HG03280 (cell line): ENCODE measurements around the gene FAM186B.

Experiments
- ATAC-seq: cut with Tn5 transposase; IDR thresholded peaks from one replicate; pipeline ENCODE4 v1.9.1; 2021; ENCODE audit warnings: mild to moderate bottlenecking, moderate library complexity; ENCODE audit not compliant: unreplicated experiment

Gene FAM186B

DNA sequence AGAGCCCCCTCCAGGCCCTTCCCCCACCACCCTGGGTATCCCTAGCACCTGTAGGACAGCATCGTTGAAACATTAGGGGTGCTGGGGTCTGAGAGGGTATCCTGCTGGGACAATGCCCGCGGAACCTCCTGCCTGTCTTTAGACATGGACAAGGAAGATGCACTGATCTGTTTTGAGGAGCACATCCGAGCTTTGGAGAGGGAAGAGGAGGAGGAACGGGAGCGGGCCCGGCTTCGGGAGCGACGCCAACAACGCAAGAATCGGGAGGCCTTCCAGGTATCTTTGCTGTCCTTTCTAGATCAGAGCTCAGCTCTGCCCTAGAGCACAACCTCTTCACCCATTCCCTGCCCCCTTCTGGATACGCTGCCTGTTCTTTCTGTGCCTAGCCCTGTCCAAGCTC is 31.1 kb upstream of the FAM186B start:
- ATAC-seq, result no peak

DNA sequence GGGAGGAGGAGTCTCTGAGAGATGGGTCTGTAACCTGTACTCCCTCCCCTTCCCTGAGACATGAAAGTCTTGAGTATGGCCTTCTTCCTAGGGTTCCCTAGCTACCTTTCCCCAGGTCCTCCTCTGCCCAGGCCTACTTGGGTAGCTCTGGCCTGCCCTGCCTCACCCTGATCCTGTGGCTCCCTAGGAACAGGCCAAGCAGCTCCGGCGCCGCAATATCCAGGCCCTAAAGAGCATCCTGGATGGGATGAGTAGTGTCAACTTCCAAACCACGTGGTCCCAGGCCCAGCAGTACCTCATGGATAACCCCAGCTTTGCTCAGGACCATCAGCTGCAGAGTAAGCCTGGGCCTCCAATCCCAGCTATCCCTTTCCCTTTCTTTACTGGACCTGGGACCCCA is 30.2 kb upstream of the FAM186B start:
- no peak for ATAC-seq

DNA sequence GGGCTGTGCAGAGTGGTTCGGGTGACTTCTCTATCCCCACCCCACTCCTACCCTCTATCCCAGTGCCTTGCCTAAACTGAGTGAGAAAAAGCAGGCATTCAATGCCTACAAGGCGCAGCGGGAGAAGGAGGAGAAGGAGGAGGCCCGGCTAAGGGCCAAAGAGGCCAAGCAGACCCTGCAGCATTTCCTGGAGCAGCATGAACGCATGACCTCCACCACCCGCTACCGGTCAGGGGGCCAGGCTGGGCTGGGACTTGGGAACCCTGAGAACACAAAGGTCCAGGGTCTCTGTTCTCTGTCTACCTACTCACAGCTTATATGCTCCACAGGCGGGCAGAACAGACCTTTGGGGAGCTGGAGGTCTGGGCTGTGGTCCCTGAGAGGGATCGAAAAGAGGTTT is 29.6 kb upstream of the FAM186B start:
- ATAC-seq, result no peak

DNA sequence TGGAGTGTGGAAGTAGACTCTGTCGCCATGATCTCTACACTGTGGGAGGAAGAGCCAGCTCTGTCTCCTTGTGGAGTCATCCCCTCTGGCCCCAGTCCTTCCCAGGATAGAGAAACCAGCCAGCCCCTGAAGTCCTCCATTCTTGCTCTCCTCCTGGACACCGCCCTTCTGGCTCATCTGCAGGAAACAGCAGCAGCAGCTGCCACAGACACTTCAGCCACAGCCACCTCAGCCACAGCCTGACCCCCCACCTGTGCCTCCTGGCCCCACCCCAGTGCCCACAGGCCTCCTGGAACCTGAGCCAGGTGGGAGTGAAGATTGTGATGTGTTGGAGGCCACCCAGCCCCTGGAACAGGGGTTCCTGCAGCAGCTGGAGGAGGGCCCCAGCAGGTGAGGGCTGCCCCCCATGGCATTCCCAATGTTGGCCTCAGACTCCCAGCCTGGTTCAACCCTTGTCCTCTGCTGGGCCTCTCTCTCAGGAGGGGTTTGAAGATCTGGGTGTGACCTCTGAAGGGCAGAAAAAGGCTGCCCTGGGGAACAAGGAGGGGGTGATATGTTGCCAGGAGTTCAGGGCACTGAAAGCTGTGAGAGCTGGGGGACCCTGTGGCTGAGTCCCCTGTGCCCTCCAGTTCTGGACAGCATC is 28.4 kb upstream of the FAM186B start:
- no peak for ATAC-seq

DNA sequence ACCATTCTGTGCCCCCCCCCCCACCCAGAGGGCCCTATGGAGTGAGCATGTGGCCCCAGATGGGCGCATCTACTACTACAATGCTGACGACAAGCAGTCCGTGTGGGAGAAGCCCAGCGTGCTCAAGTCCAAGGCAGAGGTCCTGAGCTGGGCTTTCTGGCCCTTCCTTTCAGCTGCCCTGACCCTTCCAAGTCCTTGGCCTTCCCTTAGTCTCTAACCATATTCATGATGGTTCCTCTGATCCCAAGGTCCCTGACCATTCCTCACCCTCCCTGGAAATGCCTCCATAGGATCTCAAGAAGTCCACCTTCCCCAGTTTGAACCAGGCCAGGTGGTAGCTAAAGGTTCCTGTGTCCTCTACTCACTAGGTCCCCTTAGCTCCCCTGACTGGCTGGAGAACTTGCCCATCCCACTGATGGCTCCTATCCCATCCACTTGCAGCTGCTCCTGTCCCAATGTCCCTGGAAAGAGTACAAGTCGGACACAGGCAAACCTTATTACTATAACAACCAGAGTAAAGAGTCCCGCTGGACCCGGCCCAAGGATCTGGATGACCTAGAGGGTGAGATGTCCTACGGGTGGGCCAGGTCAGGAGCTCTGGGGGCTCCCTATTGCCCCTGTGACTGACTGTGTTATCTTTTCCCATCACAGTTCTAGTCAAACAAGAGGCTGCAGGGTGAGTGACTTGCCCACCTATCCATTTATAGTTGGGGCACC is 27.7 kb upstream of the FAM186B start:
- no peak for ATAC-seq

DNA sequence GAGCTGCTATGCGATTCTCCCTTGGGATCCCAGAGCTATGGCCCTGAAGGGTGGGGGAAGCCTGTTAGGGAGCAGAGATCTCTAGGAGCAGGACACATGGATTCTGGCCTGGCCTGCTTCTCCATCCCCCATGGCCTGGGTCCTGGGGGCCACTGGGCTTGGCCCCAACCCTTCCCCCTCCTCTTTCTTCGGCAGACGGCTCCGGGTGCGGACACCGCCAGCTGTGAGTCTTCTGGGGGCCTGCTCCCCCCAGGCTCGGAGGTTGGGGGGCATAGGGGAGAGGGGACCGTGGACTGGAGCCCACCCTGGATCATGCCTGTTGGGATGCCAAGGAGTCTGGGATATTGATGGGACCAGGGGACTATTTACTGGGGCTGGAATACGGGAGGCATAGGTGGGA is 27.0 kb upstream of the FAM186B start:
- no peak for ATAC-seq

DNA sequence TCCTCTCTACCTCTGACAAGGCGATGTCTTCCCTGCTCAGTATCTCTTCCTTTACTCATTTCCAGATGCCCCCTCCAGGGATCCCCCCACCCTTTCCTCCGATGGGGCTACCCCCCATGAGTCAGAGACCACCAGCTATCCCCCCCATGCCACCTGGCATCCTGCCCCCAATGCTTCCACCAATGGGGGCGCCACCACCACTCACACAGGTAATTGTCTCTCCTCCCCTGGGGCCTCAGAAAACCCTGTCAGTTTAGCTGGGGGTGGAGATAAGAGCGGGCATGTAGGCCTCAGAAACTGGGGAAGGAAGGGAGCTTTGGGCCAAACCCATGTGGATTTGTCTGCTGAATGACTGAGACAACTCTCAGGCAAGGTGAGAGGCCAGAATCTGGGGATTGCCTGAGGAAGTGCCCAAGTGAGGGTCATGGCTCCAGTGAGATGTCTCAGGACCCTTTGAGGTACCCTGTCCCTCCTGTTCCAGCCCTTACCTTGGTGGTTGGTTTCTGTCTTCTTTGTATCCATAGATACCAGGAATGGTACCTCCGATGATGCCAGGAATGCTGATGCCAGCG is 26.0 kb upstream of the FAM186B start:
- no peak for ATAC-seq

DNA sequence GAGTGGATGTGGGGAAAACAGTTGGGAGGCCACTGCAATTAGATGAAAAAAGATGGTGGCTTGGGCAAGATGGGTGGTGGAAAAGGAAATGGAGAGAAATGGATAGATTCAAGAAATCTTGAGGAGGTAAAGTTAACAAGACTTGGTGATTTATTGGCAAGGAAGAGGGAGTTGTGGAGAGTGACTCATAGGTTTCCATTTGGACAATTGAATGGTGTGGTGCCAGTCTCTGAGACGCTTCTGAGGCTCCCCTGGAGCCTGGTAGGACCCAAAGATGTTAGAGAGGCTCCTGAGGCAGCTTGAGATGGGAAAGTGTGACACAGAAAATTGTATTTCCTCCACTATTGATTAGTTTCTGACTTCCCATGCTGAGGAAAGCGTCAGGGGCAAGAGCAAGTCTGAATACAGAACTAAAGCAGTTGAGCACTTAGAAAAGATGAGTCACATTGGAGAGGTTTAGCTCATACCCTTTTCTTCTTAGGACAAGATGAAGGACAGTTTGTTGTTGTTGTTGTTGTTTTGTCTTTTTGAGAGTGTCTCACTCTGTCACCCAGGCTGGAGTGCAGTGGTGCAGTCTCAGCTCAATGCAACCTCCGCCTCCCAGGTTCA is 22.4 kb upstream of the FAM186B start:
- ATAC-seq, result no peak

DNA sequence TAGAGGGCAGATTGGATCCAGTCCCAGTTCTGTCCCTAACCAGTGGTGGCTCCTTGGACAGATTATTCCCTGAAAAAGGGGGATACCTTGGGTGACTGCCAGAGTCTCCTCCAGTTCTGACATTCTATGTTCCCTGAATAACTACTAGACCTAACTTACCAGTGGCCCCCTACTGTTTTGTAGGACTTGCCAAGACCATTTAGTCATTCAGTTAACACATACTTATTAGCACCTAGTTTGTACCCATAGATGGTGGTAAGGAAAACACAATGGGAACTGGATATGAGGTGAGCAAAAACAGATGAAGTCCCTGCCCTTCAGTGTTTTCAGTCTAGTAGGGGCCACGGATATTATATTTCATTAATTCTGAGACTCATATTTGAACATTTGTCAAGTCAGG is 21.4 kb upstream of the FAM186B start:
- ATAC-seq, result no peak

DNA sequence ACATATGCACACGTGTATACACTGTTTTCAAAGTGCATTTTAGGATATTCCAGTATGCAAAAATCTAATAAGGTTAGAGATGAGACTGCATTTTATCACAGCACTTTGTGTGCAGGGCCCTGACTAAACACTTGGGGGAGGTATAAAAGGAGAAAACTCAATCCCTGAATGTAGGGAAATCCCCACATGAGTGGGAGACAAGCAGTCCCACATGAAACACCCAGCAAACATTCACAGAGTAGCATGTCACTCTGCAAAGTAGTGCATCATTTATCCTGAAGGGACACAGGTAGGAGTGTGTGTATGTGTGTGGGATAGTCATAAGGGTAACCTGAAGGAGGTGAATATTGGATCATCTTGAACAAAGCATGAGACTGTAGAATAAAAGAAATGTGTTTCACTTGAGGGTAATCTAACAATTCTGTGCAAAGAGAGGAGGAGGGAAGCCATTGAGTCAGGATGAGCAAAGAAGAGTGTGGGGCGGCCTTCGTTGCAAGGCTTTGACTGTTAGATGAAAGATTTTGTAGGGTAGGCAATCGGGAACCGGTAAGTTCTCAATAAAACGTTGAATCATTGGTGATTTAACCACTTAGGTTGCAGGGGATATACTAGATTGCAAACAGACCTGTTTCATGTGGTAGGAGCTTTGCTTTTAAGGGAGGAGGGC is 20.9 kb upstream of the FAM186B start:
- no peak for ATAC-seq

DNA sequence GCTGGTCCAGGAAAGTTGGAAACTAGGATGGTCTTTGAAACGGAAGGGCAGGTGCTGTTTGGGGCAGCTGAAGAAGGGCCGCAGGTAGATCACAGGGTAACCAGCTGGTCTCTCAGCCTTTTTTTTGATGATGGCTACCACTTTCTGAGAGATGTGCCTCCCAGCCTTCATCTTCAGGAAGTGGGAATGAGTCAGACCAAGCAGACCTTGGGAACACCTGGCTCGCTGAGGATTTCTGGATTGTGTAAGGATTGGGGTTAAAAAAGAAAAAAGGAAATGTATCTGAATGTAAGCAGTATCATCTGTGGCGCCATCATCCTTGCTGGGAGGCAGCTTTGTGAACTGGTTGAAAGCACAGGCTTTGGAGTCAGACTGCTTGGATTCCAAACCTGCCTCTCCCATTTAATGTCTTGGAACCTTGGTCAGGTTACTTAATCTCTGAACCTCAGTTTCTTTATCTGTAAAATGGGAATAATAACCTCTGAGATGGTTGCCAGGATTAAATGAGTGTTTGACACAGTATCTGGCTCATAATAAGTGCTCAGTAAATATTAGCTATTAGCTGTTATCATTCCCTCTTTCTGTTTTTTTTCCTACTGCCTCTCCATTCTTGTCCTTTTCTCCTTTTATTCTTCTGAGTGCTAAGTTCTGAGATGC is 19.6 kb upstream of the FAM186B start:
- no peak for ATAC-seq

DNA sequence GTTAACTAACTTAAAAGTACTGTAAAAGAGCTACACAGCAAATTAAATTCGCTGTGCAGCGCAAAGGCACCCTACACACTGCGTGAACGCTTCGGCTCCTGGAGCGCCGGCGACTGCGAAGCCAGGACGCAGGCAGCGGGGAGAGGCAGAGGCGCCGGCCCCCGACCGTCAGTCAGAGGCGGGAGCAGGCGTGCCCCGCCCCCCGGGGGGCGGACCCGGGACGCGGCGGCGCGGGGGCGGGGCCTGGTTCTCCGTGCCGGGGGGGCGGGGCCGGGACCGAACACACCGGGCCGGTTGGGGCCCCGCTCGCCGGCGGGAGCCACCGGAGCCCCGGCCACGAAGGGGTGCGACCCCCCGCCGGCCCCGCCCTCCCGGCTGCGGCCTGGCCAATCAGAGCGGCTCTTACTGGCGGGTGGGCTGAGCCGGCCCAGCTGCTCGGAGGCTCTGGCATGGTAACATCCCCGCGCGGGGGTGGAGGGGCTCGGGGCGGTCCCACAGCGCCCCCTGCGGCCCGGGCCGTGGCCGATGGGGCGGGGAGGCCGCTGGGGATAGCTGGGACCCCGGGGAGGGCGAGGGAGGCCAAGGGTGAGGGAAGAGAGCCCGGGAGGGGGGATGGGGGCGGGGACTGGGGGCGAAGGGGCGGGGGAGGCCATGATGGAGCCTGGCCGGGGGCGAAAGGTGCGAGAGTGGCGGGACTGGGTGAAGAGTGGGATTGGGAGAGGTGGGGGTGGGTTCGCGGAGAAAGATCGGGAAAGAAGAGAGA is 17.9 kb upstream of the FAM186B start, which contains the start of gene PRPF40B:
Gene PRPF40B, plus strand, starts transcription at position 420 of the 763 bp plus-strand sequence. Its CDS starts 30 bp downstream, at position 450.
- peak; percentile 78 for ATAC-seq

DNA sequence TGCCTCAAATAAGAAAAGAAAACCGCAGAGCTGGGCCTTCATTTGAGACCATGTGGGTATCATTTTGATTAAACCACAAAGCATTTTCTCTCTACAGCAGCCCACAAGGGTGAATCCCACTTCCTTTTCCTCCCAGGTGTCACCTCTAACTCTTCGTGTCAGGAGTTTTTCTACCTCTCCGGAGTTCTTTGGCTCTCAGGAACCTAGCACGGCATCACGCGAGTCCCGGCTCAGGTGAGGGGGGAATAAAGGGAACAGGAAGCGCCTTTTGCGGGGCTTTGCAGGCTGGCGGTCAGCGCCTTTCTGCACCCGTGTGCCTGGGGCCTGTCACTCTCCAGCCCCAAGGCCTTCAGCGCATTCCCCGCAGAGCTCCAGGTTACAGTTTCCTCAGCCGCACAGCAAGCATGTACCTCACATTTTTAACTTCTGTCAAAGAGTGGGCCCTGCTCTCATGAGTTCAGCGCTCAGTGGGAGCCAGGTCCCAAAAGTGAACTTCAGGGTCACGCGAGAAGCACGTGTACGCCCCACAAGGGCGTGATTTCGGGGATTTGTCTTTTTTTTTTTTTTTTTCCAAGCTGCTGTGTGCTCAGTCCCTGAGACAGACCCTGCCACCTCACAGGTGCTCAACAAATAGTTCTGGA is 17.2 kb upstream of the FAM186B start:
- ATAC-seq, result peak; percentile 18

DNA sequence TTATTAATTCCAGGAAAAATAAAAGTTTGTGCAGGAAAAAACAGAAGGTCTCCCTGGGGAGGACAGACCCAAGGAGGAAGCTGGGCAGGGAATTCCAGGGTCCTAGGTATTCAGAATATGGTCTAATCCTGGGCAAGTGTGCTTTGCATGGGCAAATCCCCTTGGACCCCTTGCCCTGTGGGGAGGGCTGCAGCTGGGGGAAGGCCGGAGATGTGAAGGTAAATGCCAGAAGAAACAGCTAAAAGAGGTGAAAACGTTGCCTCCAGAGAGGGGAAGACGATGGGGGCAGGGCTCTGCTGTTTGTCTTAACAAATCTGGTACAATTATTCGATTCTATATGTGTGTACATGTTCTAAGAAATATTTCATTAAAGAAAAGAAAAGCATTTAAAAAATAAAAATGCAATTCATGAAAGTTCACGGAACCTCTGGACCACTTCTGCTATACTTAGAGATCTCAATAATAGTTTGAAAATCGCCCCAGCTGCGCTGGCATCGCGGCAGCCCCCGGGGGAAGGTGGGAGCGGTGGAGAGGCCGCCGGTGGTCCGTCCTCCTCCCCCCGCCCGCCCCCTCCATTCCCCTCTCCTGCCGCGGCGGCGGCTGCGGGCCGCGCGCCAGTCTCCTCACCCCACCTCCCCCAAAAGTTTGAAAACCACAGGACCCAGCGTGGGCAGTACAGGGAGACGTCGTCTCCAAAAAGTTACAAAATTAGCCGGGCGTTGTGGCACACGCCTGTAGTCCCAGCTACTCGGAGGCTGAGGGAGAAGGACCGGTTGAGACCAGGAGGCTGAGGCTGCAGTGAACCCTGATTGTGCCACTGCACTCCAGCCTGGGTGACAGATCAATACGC is 16.4 kb upstream of the FAM186B start:
- ATAC-seq, result no peak

DNA sequence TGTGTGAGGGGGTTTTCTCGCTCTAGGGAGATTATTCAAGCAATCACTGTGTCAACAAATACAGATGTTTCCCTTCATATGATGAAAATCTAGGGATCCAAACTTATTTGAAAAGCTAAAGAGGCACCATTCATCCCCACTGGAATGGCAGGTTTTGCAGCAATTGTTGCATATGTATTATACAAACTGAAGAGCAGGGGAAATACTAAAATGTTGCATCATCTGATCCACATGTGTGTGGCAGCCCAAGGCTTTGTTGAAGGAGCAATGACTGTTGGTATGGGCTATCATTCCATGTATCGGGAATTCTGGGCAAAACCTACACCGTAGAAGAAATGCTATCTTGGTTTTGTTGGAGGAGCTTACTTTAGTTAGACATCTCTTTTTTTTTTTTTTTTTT is 13.8 kb upstream of the FAM186B start:
- no peak for ATAC-seq

DNA sequence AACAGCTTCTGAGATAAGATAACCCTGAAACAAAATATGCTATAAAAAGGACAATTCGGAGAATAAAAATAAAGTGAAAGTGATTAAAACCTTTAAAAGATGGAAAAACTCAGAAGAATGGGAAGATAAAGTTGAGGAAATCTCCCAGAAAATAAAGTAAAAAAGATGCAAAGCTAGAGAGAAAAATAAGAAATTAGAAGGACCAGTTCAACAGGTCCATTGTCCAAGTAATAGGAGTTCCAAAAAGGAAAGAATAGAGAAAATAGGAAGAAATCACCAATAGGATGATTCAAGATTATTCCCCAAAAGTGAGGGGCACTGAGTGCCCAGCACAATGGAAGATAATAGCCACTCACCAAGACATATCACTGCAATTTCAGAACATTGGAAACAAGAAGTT is 13.1 kb upstream of the FAM186B start:
- no peak for ATAC-seq

DNA sequence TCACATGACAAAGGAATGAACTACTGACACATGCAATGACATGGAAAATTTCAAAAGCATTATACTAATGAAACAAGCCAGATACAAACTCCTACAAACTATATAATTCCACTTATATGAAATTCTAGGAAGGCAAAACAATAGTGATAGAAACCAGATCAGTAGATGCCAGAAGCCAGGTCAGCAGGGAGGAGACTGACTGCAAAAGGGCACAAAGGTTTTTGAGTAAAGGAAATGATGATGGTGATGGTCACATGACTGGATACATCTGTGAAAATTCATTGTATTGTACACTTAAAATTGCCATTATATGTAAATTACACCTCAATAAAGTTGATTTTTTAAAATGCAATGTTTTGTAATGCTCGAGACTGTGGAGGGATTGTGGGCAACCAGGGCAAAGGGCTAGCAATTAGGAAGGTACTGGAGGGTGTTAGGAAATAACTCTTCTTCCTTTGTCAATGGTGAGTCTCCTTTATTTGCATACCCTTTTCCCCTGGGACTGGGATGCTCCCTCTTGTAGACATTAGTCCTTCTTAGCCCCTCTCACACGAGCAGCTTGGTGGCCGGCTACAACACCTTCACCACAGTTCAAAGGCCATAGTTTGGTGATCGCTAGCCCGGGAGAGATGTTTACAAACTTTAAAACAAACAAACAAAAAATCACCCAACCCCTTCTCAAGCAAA is 11.2 kb upstream of the FAM186B start:
- ATAC-seq, result no peak

DNA sequence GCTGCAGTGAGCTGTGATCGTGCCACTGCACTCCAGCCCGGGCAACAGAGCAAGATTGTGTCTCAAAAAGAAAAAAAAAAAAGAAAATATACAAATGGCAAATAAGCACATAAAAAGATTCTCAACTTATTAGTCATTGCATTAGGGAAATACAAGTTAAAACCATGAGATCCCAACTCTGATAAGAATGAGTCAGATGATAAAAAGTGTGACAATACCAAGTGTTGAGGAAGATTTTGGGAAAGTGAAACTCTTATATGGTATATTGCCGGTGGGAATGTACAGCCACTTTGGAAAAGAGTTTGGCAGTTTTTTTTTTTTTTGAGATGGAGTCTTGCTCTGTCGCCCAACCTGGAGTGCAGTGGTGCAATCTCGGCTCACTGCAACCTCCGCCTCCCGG is 10.3 kb upstream of the FAM186B start:
- ATAC-seq, result no peak
